ENCODE measurements around the gene ZNF771.

The ZNF771 gene

DNA sequence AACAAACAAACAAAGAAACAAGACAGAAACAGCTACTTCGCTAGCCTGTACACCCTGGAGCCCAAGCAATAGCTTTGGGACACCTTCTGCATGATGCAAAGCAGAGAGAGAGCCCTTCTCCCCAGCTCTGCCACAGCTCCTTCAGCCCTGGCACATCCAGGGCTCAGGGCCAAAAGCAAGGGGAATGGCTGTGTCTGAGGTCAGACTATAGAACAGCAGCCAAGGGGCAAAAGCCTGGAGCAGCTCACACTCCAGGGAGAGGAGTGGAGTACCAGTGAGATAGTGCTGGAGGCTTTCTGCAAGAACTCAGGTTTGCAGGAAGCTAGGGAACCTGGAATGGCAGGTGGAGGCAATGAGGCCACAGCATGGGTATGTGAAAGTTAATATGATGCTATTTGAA, 49.9 kb downstream of the ZNF771 start:
- ATAC-seq (ENCODE audit: insufficient read depth, low read depth): no peak
- H3K27me3 ChIP-seq (ENCODE audit: insufficient read depth, low read length, poor library complexity): no peaks in the 10 kb centered on the region
- peaks cover 19% of the 10 kb centered on the region for H3K4me1 ChIP-seq (ENCODE audit: insufficient read depth, low read length)
- H3K4me2 ChIP-seq (ENCODE audit: insufficient read depth, low read length): no peak overlapping the region
- H3K4me3 ChIP-seq (ENCODE audit: low read depth in 1 of 2, low read length in 2 of 2): no peak overlapping the region
- H3K27ac ChIP-seq (ENCODE audit: low read length): peak overlapping the region; percentile 42; the same call in 1 of the 2 replicates
- DNase-seq: no peak
- no peaks in the 10 kb centered on the region for H3K79me2 ChIP-seq (ENCODE audit: insufficient read depth, low read length)
- H3K36me3 ChIP-seq (ENCODE audit: insufficient read depth, low read length): no peaks in the 10 kb centered on the region
- no peak overlapping the region for H2AFZ ChIP-seq (ENCODE audit: low read depth, low read length)
- no peaks in the 10 kb centered on the region for H4K20me1 ChIP-seq (ENCODE audit: insufficient read depth, low read length)
- H3K9ac ChIP-seq (ENCODE audit: low read depth, low read length): no peak overlapping the region
- TF ChIP-seq EZH2 (IDR thresholded peaks at IDR 0.05; ENCODE audit: borderline replicate concordance, low read depth, low read length, severe bottlenecking): no peak
- TF ChIP-seq, protein P1, sequence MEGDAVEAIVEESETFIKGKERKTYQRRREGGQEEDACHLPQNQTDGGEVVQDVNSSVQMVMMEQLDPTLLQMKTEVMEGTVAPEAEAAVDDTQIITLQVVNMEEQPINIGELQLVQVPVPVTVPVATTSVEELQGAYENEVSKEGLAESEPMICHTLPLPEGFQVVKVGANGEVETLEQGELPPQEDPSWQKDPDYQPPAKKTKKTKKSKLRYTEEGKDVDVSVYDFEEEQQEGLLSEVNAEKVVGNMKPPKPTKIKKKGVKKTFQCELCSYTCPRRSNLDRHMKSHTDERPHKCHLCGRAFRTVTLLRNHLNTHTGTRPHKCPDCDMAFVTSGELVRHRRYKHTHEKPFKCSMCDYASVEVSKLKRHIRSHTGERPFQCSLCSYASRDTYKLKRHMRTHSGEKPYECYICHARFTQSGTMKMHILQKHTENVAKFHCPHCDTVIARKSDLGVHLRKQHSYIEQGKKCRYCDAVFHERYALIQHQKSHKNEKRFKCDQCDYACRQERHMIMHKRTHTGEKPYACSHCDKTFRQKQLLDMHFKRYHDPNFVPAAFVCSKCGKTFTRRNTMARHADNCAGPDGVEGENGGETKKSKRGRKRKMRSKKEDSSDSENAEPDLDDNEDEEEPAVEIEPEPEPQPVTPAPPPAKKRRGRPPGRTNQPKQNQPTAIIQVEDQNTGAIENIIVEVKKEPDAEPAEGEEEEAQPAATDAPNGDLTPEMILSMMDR (IDR thresholded peaks at IDR 0.05; ENCODE audit: borderline replicate concordance, extremely low read depth, low read length, poor library complexity, severe bottlenecking): no peak
- H3K9me3 ChIP-seq (ENCODE audit: insufficient read depth, low read length, severe bottlenecking): no peaks in the 10 kb centered on the region

- H3K4me3 ChIP-seq (ENCODE audit: low read depth in 1 of 2, low read length in 2 of 2): no peak overlapping the region
- peak overlapping the region; percentile 92 for H3K27ac ChIP-seq (ENCODE audit: low read length)
- no peaks in the 10 kb centered on the region for H4K20me1 ChIP-seq (ENCODE audit: insufficient read depth, low read length)
- H2AFZ ChIP-seq (ENCODE audit: low read depth, low read length): no peak overlapping the region
- peak overlapping the region; percentile 55; the same call in 1 of the 2 replicates for H3K4me2 ChIP-seq (ENCODE audit: insufficient read depth, low read length)
- H3K4me1 ChIP-seq (ENCODE audit: insufficient read depth, low read length): peaks cover 19% of the 10 kb centered on the region
- no peaks in the 10 kb centered on the region for H3K9me3 ChIP-seq (ENCODE audit: insufficient read depth, low read length, severe bottlenecking)
- no peak for ATAC-seq (ENCODE audit: insufficient read depth, low read depth)
- no peaks in the 10 kb centered on the region for H3K79me2 ChIP-seq (ENCODE audit: insufficient read depth, low read length)
- H3K27me3 ChIP-seq (ENCODE audit: insufficient read depth, low read length, poor library complexity): no peaks in the 10 kb centered on the region
- TF ChIP-seq, protein P1 (IDR thresholded peaks at IDR 0.05; ENCODE audit: borderline replicate concordance, extremely low read depth, low read length, poor library complexity, severe bottlenecking): no peak
- TF ChIP-seq EZH2 (IDR thresholded peaks at IDR 0.05; ENCODE audit: borderline replicate concordance, low read depth, low read length, severe bottlenecking): no peak
- H3K9ac ChIP-seq (ENCODE audit: low read depth, low read length): peak overlapping the region; percentile 55; the same call in 1 of the 2 replicates
- DNase-seq: no peak
- no peaks in the 10 kb centered on the region for H3K36me3 ChIP-seq (ENCODE audit: insufficient read depth, low read length)
Measured at GRCh38 chr16:30457743-30458560, 50.5 kb downstream of the ZNF771 start.

DNA sequence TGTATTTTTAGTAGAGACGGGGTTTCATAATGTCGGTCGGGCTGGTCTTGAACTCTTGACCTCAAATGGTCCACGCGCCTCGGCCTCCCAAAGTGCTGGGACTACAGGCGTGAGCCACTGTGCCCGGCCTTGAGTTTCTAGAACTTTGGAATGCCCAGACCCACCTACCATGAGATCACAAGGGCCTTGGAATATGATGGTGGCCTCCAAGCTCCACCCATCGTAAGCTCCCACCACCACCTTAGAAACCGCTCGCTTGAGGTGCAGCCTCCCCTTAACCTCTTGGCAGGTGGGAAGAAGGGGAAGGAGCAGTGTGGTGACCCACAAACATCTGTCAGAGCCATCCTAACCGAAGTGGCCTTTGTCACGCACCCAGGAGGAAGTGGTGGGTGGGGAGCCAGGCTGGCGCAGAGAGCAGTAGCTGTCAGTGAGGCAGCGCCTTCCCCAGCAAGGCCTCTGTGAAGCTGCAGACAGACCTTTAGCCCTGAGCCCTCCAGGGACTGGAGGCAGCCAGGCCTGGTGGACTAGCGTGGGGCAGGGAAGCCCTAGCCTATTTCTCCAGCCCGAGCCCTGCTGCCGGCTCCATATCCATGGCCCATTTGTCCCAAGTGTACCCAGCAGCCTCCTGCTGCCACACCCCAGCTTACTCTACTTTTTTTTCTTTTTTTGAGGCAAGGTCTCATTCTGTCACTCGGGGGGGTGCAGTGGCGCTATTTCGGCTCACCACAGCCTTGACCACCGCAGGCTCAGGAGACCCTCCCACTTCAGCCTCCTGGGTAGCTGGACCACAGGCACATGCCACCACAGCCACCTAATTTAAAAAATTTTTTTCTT, 51.4 kb downstream of the ZNF771 start:
- Histone ChIP-seq H3K27me3 (ENCODE audit: insufficient read depth, low read length, poor library complexity) (no peaks in the 10 kb centered on the region), H3K36me3 (ENCODE audit: insufficient read depth, low read length) (no peaks in the 10 kb centered on the region), H2AFZ (ENCODE audit: low read depth, low read length) (peak overlapping the region; percentile 84), H4K20me1 (ENCODE audit: insufficient read depth, low read length) (no peaks in the 10 kb centered on the region), H3K9me3 (ENCODE audit: insufficient read depth, low read length, severe bottlenecking) (no peaks in the 10 kb centered on the region), H3K79me2 (ENCODE audit: insufficient read depth, low read length) (no peaks in the 10 kb centered on the region), H3K27ac (ENCODE audit: low read length) (peak overlapping the region; percentile 92), H3K4me1 (ENCODE audit: insufficient read depth, low read length) (peaks cover 19% of the 10 kb centered on the region), H3K9ac (ENCODE audit: low read depth, low read length) (peak overlapping the region; percentile 55), H3K4me3 (ENCODE audit: low read depth in 1 of 2, low read length in 2 of 2) (peak overlapping the region in 1 of 2 experiments; percentile 24; a peak in 1 of 4 replicates), H3K4me2 (ENCODE audit: insufficient read depth, low read length) (peak overlapping the region; percentile 55)
- DNase-seq (peak; percentile 91), ATAC-seq (ENCODE audit: insufficient read depth, low read depth) (peak; percentile 98)
- no peak for TF ChIP-seq EZH2 (IDR thresholded peaks at IDR 0.05; ENCODE audit: borderline replicate concordance, low read depth, low read length, severe bottlenecking)
- TF ChIP-seq, protein P1 (IDR thresholded peaks at IDR 0.05; ENCODE audit: borderline replicate concordance, extremely low read depth, low read length, poor library complexity, severe bottlenecking): no peak
